ENCODE data around the gene TMEM128.

- TF ChIP-seq GATA1 (IDR thresholded peaks at IDR 0.05; ENCODE audit: low read depth, low read length) = no peak
- TF ChIP-seq POLR2A (IDR thresholded peaks at IDR 0.05; ENCODE audit: low read length) = no peak
Observed at GRCh38 chr4:4202510-4202909, 45.5 kb downstream of the TMEM128 start.

All from erythroblast (primary cell).